Astrocyte (in vitro differentiated cells and primary cell): ENCODE measurements around the gene MFSD6L. TPM values are rescaled to one million over a fixed set of nuclear protein-coding genes. Genes with fewer than 3 reads are reported as not detected.

Experiments used
- DNase-seq: peaks from one replicate; pipeline ENCODE4 v3.0.0-alpha.2; 2010; ENCODE audit warnings: low read depth
- FAIRE-seq: peaks from 2 replicates; lab custom pipeline; 2011; peaks lifted over from hg19 to GRCh38; lab: Jason Lieb, UNC
- H2AFZ ChIP-seq: 2 replicates; pipeline ENCODE4 v1.6.0; 2012; ENCODE audit warnings: low read depth, low read length, inconsistent platforms
- H3K27ac ChIP-seq: 2 replicates; pipeline ENCODE4 v1.5.1; 2011; ENCODE audit warnings: low read depth, low read length, inconsistent platforms
- H3K27me3 ChIP-seq: 2 replicates; pipeline ENCODE4 v1.6.0; 2011; ENCODE audit warnings: low read length, inconsistent platforms; ENCODE audit not compliant: insufficient read depth
- H3K36me3 ChIP-seq: 2 replicates; pipeline ENCODE4 v1.5.1; 2011; ENCODE audit warnings: low read length, inconsistent platforms; ENCODE audit not compliant: insufficient read depth
- H3K4me1 ChIP-seq: 2 replicates; pipeline ENCODE4 v1.5.1; 2011; ENCODE audit warnings: low read length, inconsistent platforms; ENCODE audit not compliant: insufficient read depth
- H3K4me2 ChIP-seq: 2 replicates; pipeline ENCODE4 v1.6.0; 2012; ENCODE audit warnings: low read length, inconsistent platforms
- H3K4me3 ChIP-seq: 2 replicates; pipeline ENCODE4 v1.5.1; 2011; ENCODE audit warnings: low read depth, mild to moderate bottlenecking, low read length, inconsistent platforms; ENCODE audit not compliant: insufficient read depth
- H3K79me2 ChIP-seq: 2 replicates; pipeline ENCODE4 v1.6.0; 2012; ENCODE audit warnings: mild to moderate bottlenecking, low read length, inconsistent platforms; ENCODE audit not compliant: insufficient read depth
- H3K9ac ChIP-seq: 2 replicates; pipeline ENCODE4 v1.6.0; 2012; ENCODE audit warnings: mild to moderate bottlenecking, low read length, inconsistent platforms
- H3K9me3 ChIP-seq: 2 replicates; pipeline ENCODE4 v1.5.1; 2012; ENCODE audit warnings: low read depth, mild to moderate bottlenecking, low read length, inconsistent platforms; ENCODE audit not compliant: insufficient read depth
- H4K20me1 ChIP-seq: 2 replicates; pipeline ENCODE4 v1.6.0; 2012; ENCODE audit warnings: low read length, inconsistent platforms; ENCODE audit not compliant: insufficient read depth
- H3K27ac Mint-ChIP-seq: one replicate; pipeline ENCODE4 v1.8.0; 2021; ENCODE audit warnings: mild to moderate bottlenecking, mixed read lengths; ENCODE audit not compliant: unreplicated experiment
- H3K27me3 Mint-ChIP-seq: one replicate; pipeline ENCODE4 v1.8.0; 2021; ENCODE audit warnings: low read depth, mixed read lengths; ENCODE audit not compliant: unreplicated experiment
- H3K36me3 Mint-ChIP-seq: one replicate; pipeline ENCODE4 v1.8.0; 2021; ENCODE audit warnings: low read depth, mixed read lengths; ENCODE audit not compliant: unreplicated experiment
- H3K4me1 Mint-ChIP-seq: one replicate; pipeline ENCODE4 v1.8.0; 2021; ENCODE audit warnings: low read depth, mixed read lengths; ENCODE audit not compliant: unreplicated experiment
- H3K4me3 Mint-ChIP-seq: one replicate; pipeline ENCODE4 v1.8.0; 2021; ENCODE audit warnings: mild to moderate bottlenecking, moderate library complexity, mixed read lengths; ENCODE audit not compliant: unreplicated experiment
- H3K9me3 Mint-ChIP-seq: one replicate; pipeline ENCODE4 v1.8.0; 2021; ENCODE audit warnings: mild to moderate bottlenecking, mixed read lengths; ENCODE audit not compliant: unreplicated experiment
- EZH2 ChIP-seq: IDR thresholded peaks from 2 replicates; pipeline ENCODE4 v1.6.1; 2012; ENCODE audit warnings: mild to moderate bottlenecking, low read length, inconsistent platforms; ENCODE audit not compliant: insufficient read depth
- total RNA-seq: library from RNA; stranded (reverse); gene quantifications from 2 replicates; pipeline ENCODE4 v1.2.1, GENCODE V29; 2021
- TF ChIP-seq, protein P1 (sequence below): IDR thresholded peaks from 2 replicates; pipeline ENCODE4 v1.5.1; 2011; ENCODE audit warnings: low read depth, mild to moderate bottlenecking, inconsistent platforms, low read length, moderate library complexity; ENCODE audit not compliant: insufficient read depth

The MFSD6L gene
- total RNA-seq, 1 donor from 2014 or later = not detected

DNA sequence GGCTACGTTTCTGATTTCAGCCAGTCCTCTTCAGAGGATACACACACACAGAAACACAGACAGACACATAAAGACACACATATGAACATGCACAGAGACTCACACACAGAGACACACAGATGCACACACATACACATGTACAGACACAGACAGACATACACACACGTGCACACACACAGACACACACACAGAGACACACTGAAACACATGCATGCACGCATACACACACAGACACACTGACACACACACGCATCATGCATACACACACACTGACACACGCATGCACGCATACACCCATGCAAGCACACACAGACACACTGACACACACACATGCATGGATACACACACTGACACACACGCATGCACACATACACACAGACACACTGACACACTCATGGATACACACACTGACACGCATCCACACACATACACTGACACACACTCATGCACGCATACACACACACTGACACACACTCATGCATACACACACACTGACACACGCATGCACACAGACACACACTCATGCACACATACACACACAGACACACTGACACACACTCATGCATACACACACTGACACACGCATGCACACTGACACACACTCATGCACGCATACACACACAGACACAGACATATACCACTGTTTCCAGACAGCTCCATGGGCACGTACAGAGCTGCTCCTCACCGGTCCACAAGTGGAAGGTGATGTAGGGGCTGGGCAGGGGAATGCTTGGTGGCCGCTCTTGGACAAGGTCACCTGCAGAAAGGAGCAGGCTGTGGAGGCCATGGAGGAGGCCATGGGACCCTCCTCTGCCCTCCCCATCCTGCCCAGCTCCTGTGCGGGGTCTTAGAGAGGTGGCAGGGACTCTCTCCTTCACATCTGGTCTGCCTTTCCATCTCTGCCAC, 30.1 kb upstream of the MFSD6L start:
- H3K27ac ChIP-seq = no peak overlapping the region
- H3K36me3 ChIP-seq = no peaks in the 10 kb centered on the region
- DNase-seq = no peak
- TF ChIP-seq EZH2 = no peak
- TF ChIP-seq, protein P1, sequence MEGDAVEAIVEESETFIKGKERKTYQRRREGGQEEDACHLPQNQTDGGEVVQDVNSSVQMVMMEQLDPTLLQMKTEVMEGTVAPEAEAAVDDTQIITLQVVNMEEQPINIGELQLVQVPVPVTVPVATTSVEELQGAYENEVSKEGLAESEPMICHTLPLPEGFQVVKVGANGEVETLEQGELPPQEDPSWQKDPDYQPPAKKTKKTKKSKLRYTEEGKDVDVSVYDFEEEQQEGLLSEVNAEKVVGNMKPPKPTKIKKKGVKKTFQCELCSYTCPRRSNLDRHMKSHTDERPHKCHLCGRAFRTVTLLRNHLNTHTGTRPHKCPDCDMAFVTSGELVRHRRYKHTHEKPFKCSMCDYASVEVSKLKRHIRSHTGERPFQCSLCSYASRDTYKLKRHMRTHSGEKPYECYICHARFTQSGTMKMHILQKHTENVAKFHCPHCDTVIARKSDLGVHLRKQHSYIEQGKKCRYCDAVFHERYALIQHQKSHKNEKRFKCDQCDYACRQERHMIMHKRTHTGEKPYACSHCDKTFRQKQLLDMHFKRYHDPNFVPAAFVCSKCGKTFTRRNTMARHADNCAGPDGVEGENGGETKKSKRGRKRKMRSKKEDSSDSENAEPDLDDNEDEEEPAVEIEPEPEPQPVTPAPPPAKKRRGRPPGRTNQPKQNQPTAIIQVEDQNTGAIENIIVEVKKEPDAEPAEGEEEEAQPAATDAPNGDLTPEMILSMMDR = no peak
- peaks cover 2% of the 10 kb centered on the region for H3K27me3 ChIP-seq
- H4K20me1 ChIP-seq = no peaks in the 10 kb centered on the region
- Mint-ChIP-seq H3K4me3 (no peak overlapping the region), H3K27me3 (peaks cover 3% of the 10 kb centered on the region), H3K27ac (no peak overlapping the region), H3K36me3 (no peaks in the 10 kb centered on the region), H3K9me3 (peaks cover 5% of the 10 kb centered on the region), H3K4me1 (no peaks in the 10 kb centered on the region)
- H3K4me1 ChIP-seq = no peaks in the 10 kb centered on the region
- H3K9me3 ChIP-seq = peaks cover 2% of the 10 kb centered on the region
- no peak overlapping the region for H3K4me2 ChIP-seq
- FAIRE-seq = no peak
- H2AFZ ChIP-seq = no peak overlapping the region
- no peak overlapping the region for H3K4me3 ChIP-seq
- no peak overlapping the region for H3K9ac ChIP-seq
- no peaks in the 10 kb centered on the region for H3K79me2 ChIP-seq

DNA sequence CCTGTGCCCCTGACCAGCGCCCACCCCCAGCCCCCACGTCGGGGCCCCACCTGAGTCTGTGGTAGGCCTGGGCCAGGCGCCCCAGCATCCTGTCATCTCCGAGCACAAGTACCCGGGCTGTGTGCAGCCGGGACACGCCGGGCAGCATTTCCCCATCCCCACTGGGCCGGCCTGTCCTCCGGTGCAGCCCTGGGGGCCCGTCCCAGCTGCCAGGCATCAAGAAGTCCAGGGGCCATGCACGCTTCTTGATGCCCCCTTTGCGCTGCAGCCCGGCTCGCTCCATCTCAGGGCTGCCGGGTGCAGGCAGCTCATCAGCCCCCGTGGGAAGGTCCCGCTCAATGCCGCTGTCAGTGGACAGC, 29.3 kb upstream of the MFSD6L start:
- Mint-ChIP-seq H3K36me3 (no peaks in the 10 kb centered on the region), H3K4me3 (no peak overlapping the region), H3K27ac (no peak overlapping the region), H3K9me3 (peaks cover 8% of the 10 kb centered on the region), H3K4me1 (no peaks in the 10 kb centered on the region), H3K27me3 (peaks cover 3% of the 10 kb centered on the region)
- H3K9me3 ChIP-seq = peaks cover 2% of the 10 kb centered on the region
- H2AFZ ChIP-seq = no peak overlapping the region
- no peak overlapping the region for H3K27ac ChIP-seq
- no peaks in the 10 kb centered on the region for H4K20me1 ChIP-seq
- H3K4me2 ChIP-seq = no peak overlapping the region
- H3K4me1 ChIP-seq = no peaks in the 10 kb centered on the region
- no peak for DNase-seq
- H3K79me2 ChIP-seq = no peaks in the 10 kb centered on the region
- no peak overlapping the region for H3K9ac ChIP-seq
- no peak overlapping the region for H3K4me3 ChIP-seq
- FAIRE-seq = no peak
- peaks cover 2% of the 10 kb centered on the region for H3K27me3 ChIP-seq
- no peaks in the 10 kb centered on the region for H3K36me3 ChIP-seq
- TF ChIP-seq, protein P1 = no peak
- no peak for TF ChIP-seq EZH2
